DOHH2 (cell line): ENCODE results near the gene PCDHGA7.

Source experiments
- CTCF ChIP-seq: fragments of 200-600 bp; sonication (generic); IDR thresholded peaks from one replicate; pipeline ENCODE4 v1.5.1; 2014; ENCODE audit warnings: antibody characterized with exemption, mild to moderate bottlenecking, low read depth, low read length; ENCODE audit not compliant: poor library complexity, severe bottlenecking
- EZH2phosphoT487 ChIP-seq: fragments of 200-600 bp; sonication (generic); IDR thresholded peaks from 2 replicates; pipeline ENCODE4 v1.6.1; 2017; ENCODE audit warnings: borderline replicate concordance, mild to moderate bottlenecking, antibody characterized with exemption, low read length, moderate library complexity, mixed read lengths

- TF ChIP-seq CTCF, result peak; percentile 72
- TF ChIP-seq EZH2phosphoT487, result no peak
Measured at GRCh38 chr5:141369994-141370848, 12.3 kb upstream of the PCDHGA7 start, which contains the start of gene PCDHGB3.
